Calu3 (cell line): Measurements from ENCODE around the gene TRIP11. TPM values are rescaled to one million over a fixed set of nuclear protein-coding genes. Genes with fewer than 3 reads are reported as not detected.

ENCODE experiments used
- BruUV-seq: library from RNA; stranded (reverse); fragments of 400-500 nt; replicated peaks from 2 replicates; lab custom pipeline; 2021; lab: Mats Ljungman, UMichigan
- CTCF ChIA-PET: fragments of 300-600 bp; sonication (Branson Sonifier 250); formaldehyde crosslinking; loops from one replicate; lab custom pipeline; 2022; ENCODE audit warnings: antibody characterized with exemption; lab: Charles Lee
- DNase-seq: peaks from one replicate; pipeline ENCODE4 v3.0.0; 2022
- H3K27ac Mint-ChIP-seq: one replicate; pipeline ENCODE4 v1.8.0; 2022; ENCODE audit warnings: mixed read lengths; ENCODE audit not compliant: unreplicated experiment
- H3K27me3 Mint-ChIP-seq: one replicate; pipeline ENCODE4 v1.8.0; 2022; ENCODE audit warnings: mixed read lengths; ENCODE audit not compliant: unreplicated experiment
- H3K36me3 Mint-ChIP-seq: one replicate; pipeline ENCODE4 v1.8.0; 2022; ENCODE audit warnings: mild to moderate bottlenecking, moderate library complexity, mixed read lengths; ENCODE audit not compliant: insufficient read depth, unreplicated experiment
- H3K4me1 Mint-ChIP-seq: one replicate; pipeline ENCODE4 v1.8.0; 2022; ENCODE audit warnings: mild to moderate bottlenecking, low read depth, mixed read lengths; ENCODE audit not compliant: unreplicated experiment
- H3K4me3 Mint-ChIP-seq: one replicate; pipeline ENCODE4 v1.8.0; 2022; ENCODE audit warnings: mild to moderate bottlenecking, low read depth, moderate library complexity, mixed read lengths; ENCODE audit not compliant: unreplicated experiment
- H3K9me3 Mint-ChIP-seq: one replicate; pipeline ENCODE4 v1.8.0; 2022; ENCODE audit warnings: low read depth, mixed read lengths; ENCODE audit not compliant: unreplicated experiment
- intact Hi-C: fragments of 100-400 bp; cut with micrococcal nuclease; formaldehyde crosslinking; loops from one replicate; pipeline ENCODE4 v1.10.0; 2022; ENCODE audit not compliant: unreplicated experiment
- total RNA-seq: library from RNA; stranded (reverse); gene quantifications from 2 replicates; pipeline ENCODE4 v1.2.3, GENCODE V29; 2022
- TF ChIP-seq, protein P1 (sequence below): fragments of 200-600 bp; IDR thresholded peaks from one replicate; pipeline ENCODE4 v1.8.0; 2022; ENCODE audit warnings: antibody characterized with exemption; ENCODE audit not compliant: unreplicated experiment

TRIP11 gene
- total RNA-seq, 1 experiment from 2014 or later, result 50.2 TPM

DNA sequence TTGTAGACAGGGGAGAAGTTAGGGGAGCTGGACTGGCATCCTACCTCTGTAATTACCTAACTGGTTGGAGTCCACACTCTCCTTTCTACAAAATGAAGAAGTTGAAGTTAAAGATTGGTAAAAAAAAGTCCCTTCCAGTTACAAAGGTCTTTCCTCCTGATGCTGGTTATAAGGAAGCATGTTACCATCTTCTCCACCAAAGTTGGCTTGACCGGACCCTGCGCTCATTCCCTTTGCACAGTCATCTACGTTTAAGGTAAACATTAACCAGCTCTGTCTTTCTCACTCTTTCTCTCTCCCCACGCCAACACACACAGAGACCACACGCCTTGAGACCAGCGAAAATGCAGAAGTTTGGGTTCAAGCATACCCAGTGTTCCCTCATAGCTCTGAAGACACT, 104.3 kb downstream of the TRIP11 start:
- no peak overlapping the region for H3K27ac Mint-ChIP-seq
- no peak overlapping the region for H3K4me3 Mint-ChIP-seq
- intact Hi-C loops, result no loop called here
- H3K4me1 Mint-ChIP-seq, result no peaks in the 10 kb centered on the region
- no peaks in the 10 kb centered on the region for H3K36me3 Mint-ChIP-seq
- H3K9me3 Mint-ChIP-seq, result no peaks in the 10 kb centered on the region
- TF ChIP-seq, protein P1, sequence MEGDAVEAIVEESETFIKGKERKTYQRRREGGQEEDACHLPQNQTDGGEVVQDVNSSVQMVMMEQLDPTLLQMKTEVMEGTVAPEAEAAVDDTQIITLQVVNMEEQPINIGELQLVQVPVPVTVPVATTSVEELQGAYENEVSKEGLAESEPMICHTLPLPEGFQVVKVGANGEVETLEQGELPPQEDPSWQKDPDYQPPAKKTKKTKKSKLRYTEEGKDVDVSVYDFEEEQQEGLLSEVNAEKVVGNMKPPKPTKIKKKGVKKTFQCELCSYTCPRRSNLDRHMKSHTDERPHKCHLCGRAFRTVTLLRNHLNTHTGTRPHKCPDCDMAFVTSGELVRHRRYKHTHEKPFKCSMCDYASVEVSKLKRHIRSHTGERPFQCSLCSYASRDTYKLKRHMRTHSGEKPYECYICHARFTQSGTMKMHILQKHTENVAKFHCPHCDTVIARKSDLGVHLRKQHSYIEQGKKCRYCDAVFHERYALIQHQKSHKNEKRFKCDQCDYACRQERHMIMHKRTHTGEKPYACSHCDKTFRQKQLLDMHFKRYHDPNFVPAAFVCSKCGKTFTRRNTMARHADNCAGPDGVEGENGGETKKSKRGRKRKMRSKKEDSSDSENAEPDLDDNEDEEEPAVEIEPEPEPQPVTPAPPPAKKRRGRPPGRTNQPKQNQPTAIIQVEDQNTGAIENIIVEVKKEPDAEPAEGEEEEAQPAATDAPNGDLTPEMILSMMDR, result no peak
- DNase-seq, result no peak
- peaks cover 38% of the 10 kb centered on the region for H3K27me3 Mint-ChIP-seq
- BruUV-seq, result no TSS peak
- CTCF ChIA-PET, result no interaction called here

DNA sequence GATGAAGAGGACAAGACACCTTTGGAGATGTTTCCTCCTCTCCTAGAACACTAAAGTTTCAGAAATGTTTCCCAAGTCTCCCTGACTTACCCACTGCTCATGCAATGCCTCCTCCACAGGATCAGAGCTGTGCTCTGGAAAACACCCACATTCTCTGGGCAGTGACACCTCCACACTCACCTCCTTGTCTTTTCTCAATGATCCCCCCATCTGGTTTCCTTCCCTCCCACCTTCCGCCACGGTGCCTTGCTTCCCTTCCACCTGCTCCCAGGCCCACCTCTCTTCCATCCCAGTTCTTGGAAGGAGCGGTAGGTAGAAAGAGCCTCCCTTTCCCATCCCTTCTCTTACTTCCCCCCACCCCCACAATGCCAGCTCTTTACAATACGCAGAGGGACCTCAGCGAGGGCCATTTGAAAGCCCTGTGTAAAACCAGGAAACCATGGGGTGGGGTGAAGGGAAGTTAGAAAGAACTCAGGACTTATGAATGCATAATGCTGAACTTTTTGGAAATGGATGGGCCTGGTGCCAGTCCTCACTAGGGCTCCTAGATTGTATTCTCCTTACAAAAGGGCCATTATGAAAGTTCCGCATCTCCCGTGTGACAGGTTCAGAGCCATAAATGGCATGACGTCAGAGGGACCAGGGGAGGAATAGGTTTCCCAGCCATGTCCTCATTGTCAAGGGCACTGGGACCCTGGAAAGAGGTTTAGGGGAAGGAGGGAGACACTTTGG, 105.1 kb downstream of the TRIP11 start:
- peaks cover 38% of the 10 kb centered on the region for H3K27me3 Mint-ChIP-seq
- H3K4me3 Mint-ChIP-seq, result no peak overlapping the region
- H3K9me3 Mint-ChIP-seq, result no peaks in the 10 kb centered on the region
- no peaks in the 10 kb centered on the region for H3K4me1 Mint-ChIP-seq
- TF ChIP-seq, protein P1, result no peak
- no peak for DNase-seq
- no TSS peak for BruUV-seq
- intact Hi-C loops, result no loop called here
- no peak overlapping the region for H3K27ac Mint-ChIP-seq
- CTCF ChIA-PET, result interaction anchor here (0.6 kb wide), 1 partner anchor 41 kb away, joined by 3 read pairs; no protein-coding TSS in a partner anchor
- H3K36me3 Mint-ChIP-seq, result no peaks in the 10 kb centered on the region

DNA sequence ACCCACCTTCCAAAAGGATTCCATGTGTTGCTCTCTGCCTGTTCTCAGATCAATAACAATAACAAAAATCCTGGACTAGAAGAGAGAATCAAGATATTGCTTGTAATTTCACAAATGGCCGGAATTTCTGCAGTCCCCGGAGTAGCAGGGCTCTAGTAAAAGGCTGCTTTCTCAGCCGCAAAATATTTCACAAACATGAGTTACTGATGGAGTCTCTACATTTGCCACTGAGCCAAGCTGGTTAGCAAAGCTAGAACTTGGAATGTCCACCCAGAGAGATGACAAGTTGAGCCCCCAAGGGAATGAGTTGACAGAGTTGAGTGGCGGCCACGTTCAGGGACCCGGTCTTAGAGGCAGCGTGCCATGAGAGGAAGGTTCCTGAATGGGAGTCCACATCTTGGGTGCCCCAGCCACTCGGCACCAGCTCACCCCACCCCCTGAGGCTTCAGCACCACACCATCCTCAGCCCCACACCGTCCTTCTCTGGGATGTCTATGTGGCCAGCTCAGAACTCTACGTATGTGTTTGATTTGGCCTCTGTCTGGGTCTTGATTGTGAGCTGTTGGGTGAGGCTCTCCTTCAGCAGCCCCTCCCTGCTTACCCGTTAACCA, 108.3 kb downstream of the TRIP11 start:
- TF ChIP-seq, protein P1, result no peak
- peaks cover 38% of the 10 kb centered on the region for H3K27me3 Mint-ChIP-seq
- no peaks in the 10 kb centered on the region for H3K9me3 Mint-ChIP-seq
- H3K27ac Mint-ChIP-seq, result no peak overlapping the region
- CTCF ChIA-PET, result no interaction called here
- no peak overlapping the region for H3K4me3 Mint-ChIP-seq
- no peaks in the 10 kb centered on the region for H3K36me3 Mint-ChIP-seq
- BruUV-seq, result no TSS peak
- H3K4me1 Mint-ChIP-seq, result no peaks in the 10 kb centered on the region
- intact Hi-C loops, result no loop called here
- no peak for DNase-seq

DNA sequence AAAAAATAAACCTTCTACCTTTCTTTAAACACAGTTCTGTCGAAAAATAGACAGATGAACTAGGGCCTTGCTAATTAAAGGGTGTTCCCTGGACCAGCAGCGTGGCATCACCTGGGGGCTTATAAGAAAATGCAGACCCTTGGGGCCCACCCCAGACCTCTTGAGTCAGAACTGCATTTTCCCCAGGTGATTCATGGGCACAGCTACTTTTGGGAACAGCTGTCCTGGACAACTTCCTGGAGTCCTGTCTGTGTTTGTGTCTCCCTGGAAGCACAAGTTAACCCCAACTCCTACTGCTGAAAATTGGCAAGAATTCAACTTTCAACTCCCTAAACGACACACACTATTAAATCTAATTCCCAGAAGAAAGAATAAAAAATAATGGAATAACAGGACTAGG, 110.2 kb downstream of the TRIP11 start:
- no peak for DNase-seq
- peaks cover 22% of the 10 kb centered on the region for H3K27me3 Mint-ChIP-seq
- H3K4me1 Mint-ChIP-seq, result no peaks in the 10 kb centered on the region
- BruUV-seq, result no TSS peak
- H3K27ac Mint-ChIP-seq, result no peak overlapping the region
- intact Hi-C loops, result no loop called here
- CTCF ChIA-PET, result no interaction called here
- no peaks in the 10 kb centered on the region for H3K36me3 Mint-ChIP-seq
- TF ChIP-seq, protein P1, result no peak
- H3K9me3 Mint-ChIP-seq, result no peaks in the 10 kb centered on the region
- no peak overlapping the region for H3K4me3 Mint-ChIP-seq
